ENCODE results near the gene PODXL.
"Not testable (repeated sequence)": the region's sequence is repeated elsewhere in the genome, so short reads cannot be mapped to it uniquely, and the experiment has no call there.

PODXL gene

DNA sequence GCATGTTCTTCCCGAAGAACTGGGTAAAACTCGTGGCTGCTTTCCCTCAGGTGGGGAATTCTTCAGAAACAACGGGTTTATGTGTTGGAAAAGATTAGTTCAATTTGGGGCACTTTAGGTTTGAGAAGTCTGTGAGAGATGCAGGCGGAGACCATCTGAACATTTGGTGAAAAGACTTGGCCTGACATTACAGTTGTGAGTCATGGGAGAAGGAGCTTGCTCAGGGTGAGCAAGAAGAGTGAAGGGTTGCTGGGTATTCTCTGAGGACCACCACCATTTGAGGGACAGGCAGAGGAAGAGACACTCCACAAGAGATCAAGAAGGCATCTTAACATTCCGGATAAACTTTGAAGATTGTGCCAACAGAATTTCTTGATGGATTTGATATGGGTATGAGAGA lies 88.6 kb downstream of the PODXL start:
- CTCF ChIA-PET, result interaction anchor here (1.2 kb wide), 1 partner anchor 47 kb away, joined by 4 read pairs; no protein-coding TSS in a partner anchor
- Histone ChIP-seq H3K9me3 (ENCODE audit: control insufficient read depth, insufficient read depth, low read depth, low read length) (no peaks in the 10 kb centered on the region), H3K4me3 (ENCODE audit: low read depth, low read length) (no peak overlapping the region), H3K27ac (ENCODE audit: extremely low read depth, low read depth, low read length) (no peak overlapping the region), H3K36me3 (ENCODE audit: control insufficient read depth in 2 of 2, insufficient read depth in 1 of 2, low read length in 2 of 2) (peaks cover 32 to 60% of the 10 kb centered on the region in 2 experiments), H3K4me1 (ENCODE audit: control insufficient read depth, insufficient read depth, low read length) (no peaks in the 10 kb centered on the region)
- TF ChIP-seq ZNF701 (tag by site-specific recombination; IDR thresholded peaks at IDR 0.05), result no peak
- TF ChIP-seq GFI1B (tag by site-specific recombination; IDR thresholded peaks at IDR 0.05), result no peak
- TF ChIP-seq SP2 (tag by site-specific recombination; IDR thresholded peaks at IDR 0.05), result no peak
- no peak for TF ChIP-seq ZNF391 (tag by site-specific recombination; IDR thresholded peaks at IDR 0.05; ENCODE audit: borderline replicate concordance, low read depth)
- POLR2A ChIA-PET, result no interaction called here

DNA sequence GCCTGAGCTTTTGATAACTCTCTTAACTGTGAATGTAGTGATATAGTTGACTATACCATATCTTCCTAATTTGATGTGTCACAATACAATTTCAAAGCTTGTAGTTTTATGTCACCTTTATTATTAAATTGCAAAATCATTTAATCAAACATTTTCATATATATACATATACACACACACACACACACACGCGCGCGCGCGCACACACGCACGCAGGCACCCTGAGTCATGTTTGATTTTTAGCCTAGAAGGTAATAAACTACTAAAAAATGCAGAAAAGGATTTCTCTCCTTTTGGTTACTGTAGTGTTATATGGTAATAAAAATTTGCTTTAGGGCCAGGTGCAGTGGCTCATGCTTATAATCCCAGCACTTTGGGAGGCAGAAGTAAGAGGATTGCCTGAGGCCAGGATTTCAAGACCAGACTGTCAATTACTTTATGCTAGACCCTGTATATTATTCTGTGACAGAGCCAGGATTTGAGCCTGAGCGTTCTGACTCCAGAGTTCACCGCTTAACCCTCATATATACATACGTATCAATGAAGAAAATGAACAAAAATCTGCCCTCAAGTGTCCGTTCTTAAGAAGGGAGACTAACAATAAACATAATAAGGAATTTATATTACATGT lies 89.6 kb downstream of the PODXL start:
- CTCF ChIA-PET, result interaction anchor here (0.6 to 0.7 kb wide), 2 partner anchors 169 to 355 kb away, joined by 4 read pairs; no protein-coding TSS in a partner anchor
- H3K36me3 ChIP-seq (ENCODE audit: control insufficient read depth in 2 of 2, insufficient read depth in 1 of 2, low read length in 2 of 2), result peaks cover 32 to 59% of the 10 kb centered on the region in 2 experiments

GRCh38 chr7:131462715-131463114 lies 93.7 kb downstream of the PODXL start:
- peaks cover 25 to 28% of the 10 kb centered on the region in 2 experiments for H3K36me3 ChIP-seq (ENCODE audit: control insufficient read depth in 2 of 2, insufficient read depth in 1 of 2, low read length in 2 of 2)
- H3K4me1 ChIP-seq (ENCODE audit: control insufficient read depth, insufficient read depth, low read length); POLR2A ChIA-PET; H3K27ac ChIP-seq (ENCODE audit: extremely low read depth, low read depth, low read length); H3K4me3 ChIP-seq (ENCODE audit: low read depth, low read length); H3K9me3 ChIP-seq (ENCODE audit: control insufficient read depth, insufficient read depth, low read depth, low read length): not testable (repeated sequence)
- peak; percentile 65; the same call in 1 of the 2 replicates for TF ChIP-seq ZNF121 (tag by site-specific recombination; IDR thresholded peaks at IDR 0.05)
- CTCF ChIA-PET, result interaction anchor here (0.6 kb wide), 1 partner anchor 34 kb away, joined by 4 read pairs; no protein-coding TSS in a partner anchor

More for the DNA sequence above, 89.6 kb downstream of the PODXL start:
- H3K4me3 ChIP-seq (ENCODE audit: low read depth, low read length), result no peak overlapping the region
- H3K9me3 ChIP-seq (ENCODE audit: control insufficient read depth, insufficient read depth, low read depth, low read length), result no peaks in the 10 kb centered on the region
- no peak for TF ChIP-seq ZNF701 (tag by site-specific recombination; IDR thresholded peaks at IDR 0.05)
- no peak for TF ChIP-seq ZNF433 (tag by site-specific recombination; IDR thresholded peaks at IDR 0.05; ENCODE audit: low read depth)
- TF ChIP-seq ZNF302 (tag by site-specific recombination; IDR thresholded peaks at IDR 0.05; ENCODE audit: low read depth), result no peak
- no peak for TF ChIP-seq ZNF747 (tag by site-specific recombination; IDR thresholded peaks at IDR 0.05)
- TF ChIP-seq ZBTB8A (tag by site-specific recombination; IDR thresholded peaks at IDR 0.05), result no peak
- TF ChIP-seq ZFP3 (tag by site-specific recombination; IDR thresholded peaks at IDR 0.05; ENCODE audit: low read depth), result no peak
- no peak for TF ChIP-seq ZNF654 (tag by site-specific recombination; IDR thresholded peaks at IDR 0.05; ENCODE audit: low read depth)
- TF ChIP-seq KLF9 (tag by site-specific recombination; IDR thresholded peaks at IDR 0.05; ENCODE audit: low read depth), result no peak
- TF ChIP-seq ZNF416 (tag by site-specific recombination; IDR thresholded peaks at IDR 0.05), result no peak
- no peak for TF ChIP-seq ZNF530 (tag by site-specific recombination; IDR thresholded peaks at IDR 0.05; ENCODE audit: low read depth)
- no peak for TF ChIP-seq ZNF623 (tag by site-specific recombination; IDR thresholded peaks at IDR 0.05)
- no peak for TF ChIP-seq ZIC2 (tag by site-specific recombination; IDR thresholded peaks at IDR 0.05)
- TF ChIP-seq ZNF248 (tag by site-specific recombination; IDR thresholded peaks at IDR 0.05), result no peak
- no peak for TF ChIP-seq ZNF48 (tag by site-specific recombination; IDR thresholded peaks at IDR 0.05)
- TF ChIP-seq, protein P1, sequence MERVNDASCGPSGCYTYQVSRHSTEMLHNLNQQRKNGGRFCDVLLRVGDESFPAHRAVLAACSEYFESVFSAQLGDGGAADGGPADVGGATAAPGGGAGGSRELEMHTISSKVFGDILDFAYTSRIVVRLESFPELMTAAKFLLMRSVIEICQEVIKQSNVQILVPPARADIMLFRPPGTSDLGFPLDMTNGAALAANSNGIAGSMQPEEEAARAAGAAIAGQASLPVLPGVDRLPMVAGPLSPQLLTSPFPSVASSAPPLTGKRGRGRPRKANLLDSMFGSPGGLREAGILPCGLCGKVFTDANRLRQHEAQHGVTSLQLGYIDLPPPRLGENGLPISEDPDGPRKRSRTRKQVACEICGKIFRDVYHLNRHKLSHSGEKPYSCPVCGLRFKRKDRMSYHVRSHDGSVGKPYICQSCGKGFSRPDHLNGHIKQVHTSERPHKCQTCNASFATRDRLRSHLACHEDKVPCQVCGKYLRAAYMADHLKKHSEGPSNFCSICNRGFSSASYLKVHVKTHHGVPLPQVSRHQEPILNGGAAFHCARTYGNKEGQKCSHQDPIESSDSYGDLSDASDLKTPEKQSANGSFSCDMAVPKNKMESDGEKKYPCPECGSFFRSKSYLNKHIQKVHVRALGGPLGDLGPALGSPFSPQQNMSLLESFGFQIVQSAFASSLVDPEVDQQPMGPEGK (tag by site-specific recombination; IDR thresholded peaks at IDR 0.05), result no peak
- TF ChIP-seq, protein P2, sequence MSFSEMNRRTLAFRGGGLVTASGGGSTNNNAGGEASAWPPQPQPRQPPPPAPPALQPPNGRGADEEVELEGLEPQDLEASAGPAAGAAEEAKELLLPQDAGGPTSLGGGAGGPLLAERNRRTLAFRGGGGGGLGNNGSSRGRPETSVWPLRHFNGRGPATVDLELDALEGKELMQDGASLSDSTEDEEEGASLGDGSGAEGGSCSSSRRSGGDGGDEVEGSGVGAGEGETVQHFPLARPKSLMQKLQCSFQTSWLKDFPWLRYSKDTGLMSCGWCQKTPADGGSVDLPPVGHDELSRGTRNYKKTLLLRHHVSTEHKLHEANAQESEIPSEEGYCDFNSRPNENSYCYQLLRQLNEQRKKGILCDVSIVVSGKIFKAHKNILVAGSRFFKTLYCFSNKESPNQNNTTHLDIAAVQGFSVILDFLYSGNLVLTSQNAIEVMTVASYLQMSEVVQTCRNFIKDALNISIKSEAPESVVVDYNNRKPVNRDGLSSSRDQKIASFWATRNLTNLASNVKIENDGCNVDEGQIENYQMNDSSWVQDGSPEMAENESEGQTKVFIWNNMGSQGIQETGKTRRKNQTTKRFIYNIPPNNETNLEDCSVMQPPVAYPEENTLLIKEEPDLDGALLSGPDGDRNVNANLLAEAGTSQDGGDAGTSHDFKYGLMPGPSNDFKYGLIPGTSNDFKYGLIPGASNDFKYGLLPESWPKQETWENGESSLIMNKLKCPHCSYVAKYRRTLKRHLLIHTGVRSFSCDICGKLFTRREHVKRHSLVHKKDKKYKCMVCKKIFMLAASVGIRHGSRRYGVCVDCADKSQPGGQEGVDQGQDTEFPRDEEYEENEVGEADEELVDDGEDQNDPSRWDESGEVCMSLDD (tag by site-specific recombination; IDR thresholded peaks at IDR 0.05), result no peak
- no peak for TF ChIP-seq ZNF514 (tag by site-specific recombination; IDR thresholded peaks at IDR 0.05)
- TF ChIP-seq ZNF776 (tag by site-specific recombination; IDR thresholded peaks at IDR 0.05; ENCODE audit: borderline replicate concordance), result no peak
- TF ChIP-seq ZNF626 (tag by site-specific recombination; IDR thresholded peaks at IDR 0.05), result no peak
- TF ChIP-seq, protein P3, sequence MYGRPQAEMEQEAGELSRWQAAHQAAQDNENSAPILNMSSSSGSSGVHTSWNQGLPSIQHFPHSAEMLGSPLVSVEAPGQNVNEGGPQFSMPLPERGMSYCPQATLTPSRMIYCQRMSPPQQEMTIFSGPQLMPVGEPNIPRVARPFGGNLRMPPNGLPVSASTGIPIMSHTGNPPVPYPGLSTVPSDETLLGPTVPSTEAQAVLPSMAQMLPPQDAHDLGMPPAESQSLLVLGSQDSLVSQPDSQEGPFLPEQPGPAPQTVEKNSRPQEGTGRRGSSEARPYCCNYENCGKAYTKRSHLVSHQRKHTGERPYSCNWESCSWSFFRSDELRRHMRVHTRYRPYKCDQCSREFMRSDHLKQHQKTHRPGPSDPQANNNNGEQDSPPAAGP (tag by site-specific recombination; IDR thresholded peaks at IDR 0.05), result no peak
- no peak overlapping the region for H3K27ac ChIP-seq (ENCODE audit: extremely low read depth, low read depth, low read length)
- H3K4me1 ChIP-seq (ENCODE audit: control insufficient read depth, insufficient read depth, low read length), result no peaks in the 10 kb centered on the region
- POLR2A ChIA-PET, result no interaction called here
